OCI-LY7 (cell line): ENCODE results near the gene RTCB. TPM values are rescaled to one million over a fixed set of nuclear protein-coding genes. Genes with fewer than 3 reads are reported as not detected.

Source experiments
- BruUV-seq: library from RNA; stranded (reverse); fragments of 400-500 nt; replicated peaks from 2 replicates; lab custom pipeline; 2021; lab: Mats Ljungman, UMichigan
- CTCF ChIA-PET: fragments of 300-600 bp; sonication (Branson Sonifier 250); formaldehyde crosslinking; loops from one replicate; lab custom pipeline; 2022; ENCODE audit warnings: antibody characterized with exemption; ENCODE audit not compliant: unreplicated experiment; lab: Charles Lee
- POLR2A ChIA-PET: fragments of 300-600 bp; sonication (Branson Sonifier 250); formaldehyde crosslinking; loops from one replicate; lab custom pipeline; 2022; ENCODE audit warnings: antibody characterized with exemption; lab: Charles Lee
- DNase-seq: peaks from one replicate; pipeline ENCODE4 v3.0.0-alpha.2; 2015; ENCODE audit warnings: low spot score
- H2AFZ ChIP-seq: fragments of 200-600 bp; sonication (generic), shearing (Covaris generic); 2 replicates; pipeline ENCODE4 v1.6.1; 2014; ENCODE audit warnings: mild to moderate bottlenecking, antibody characterized with exemption, low read length, moderate library complexity
- H3K27ac ChIP-seq: fragments of 200-600 bp; sonication (generic); 2 replicates; pipeline ENCODE4 v1.5.1; 2014; ENCODE audit warnings: mixed run types, low read depth, mild to moderate bottlenecking, moderate library complexity, low read length, inconsistent platforms; ENCODE audit not compliant: poor library complexity, severe bottlenecking
- H3K36me3 ChIP-seq: fragments of 200-600 bp; sonication (generic); 2 replicates; pipeline ENCODE4 v1.6.1; 2014; ENCODE audit warnings: mild to moderate bottlenecking, antibody characterized with exemption, low read length, moderate library complexity, mixed read lengths; ENCODE audit not compliant: insufficient read depth
- H3K4me1 ChIP-seq: fragments of 200-600 bp; sonication (generic); 2 replicates; pipeline ENCODE4 v1.5.1; 2014; ENCODE audit warnings: mild to moderate bottlenecking, low read length; ENCODE audit not compliant: insufficient read depth, poor library complexity, severe bottlenecking
- H3K4me2 ChIP-seq: fragments of 200-600 bp; sonication (generic); 2 replicates; pipeline ENCODE4 v1.6.1; 2014; ENCODE audit warnings: mild to moderate bottlenecking, low read length
- H3K4me3 ChIP-seq: fragments of 200-600 bp; sonication (generic); 2 replicates; pipeline ENCODE4 v1.5.1; 2014; ENCODE audit warnings: mild to moderate bottlenecking, low read depth, low read length; ENCODE audit not compliant: poor library complexity, severe bottlenecking
- H3K79me2 ChIP-seq: fragments of 200-600 bp; sonication (generic); 2 replicates; pipeline ENCODE4 v1.6.1; 2016; ENCODE audit warnings: low read depth, mild to moderate bottlenecking, low read length, moderate library complexity, mixed read lengths; ENCODE audit not compliant: insufficient read depth
- H3K9me2 ChIP-seq: fragments of 200-600 bp; sonication (generic); 2 replicates; pipeline ENCODE4 v1.6.1; 2016; ENCODE audit warnings: mild to moderate bottlenecking, low read length, mixed read lengths; ENCODE audit not compliant: insufficient read depth
- H3K9me3 ChIP-seq: fragments of 200-600 bp; sonication (generic); 2 replicates; pipeline ENCODE4 v1.6.1; 2014; ENCODE audit warnings: mild to moderate bottlenecking, mixed run types, low read length, mixed read lengths
- H4K20me1 ChIP-seq: fragments of 200-600 bp; sonication (generic); 2 replicates; pipeline ENCODE4 v1.6.1; 2014; ENCODE audit warnings: mild to moderate bottlenecking, antibody characterized with exemption, low read length, moderate library complexity, mixed read lengths; ENCODE audit not compliant: insufficient read depth
- CTCF ChIP-seq: fragments of 200-600 bp; sonication (generic); conservative IDR thresholded peaks from 2 replicates; pipeline ENCODE4 v1.5.1; 2014; ENCODE audit warnings: mild to moderate bottlenecking, antibody characterized with exemption, low read length, moderate library complexity, mixed read lengths
- EZH2phosphoT487 ChIP-seq: fragments of 200-600 bp; sonication (generic); IDR thresholded peaks from 2 replicates; pipeline ENCODE4 v1.6.1; 2018; ENCODE audit warnings: low read depth, borderline replicate concordance, mild to moderate bottlenecking, mixed run types, antibody characterized with exemption, low read length, moderate library complexity, mixed read lengths
- intact Hi-C: fragments of 100-400 bp; cut with micrococcal nuclease; formaldehyde crosslinking; loops from one replicate; pipeline ENCODE4 v1.10.0; 2022; ENCODE audit not compliant: unreplicated experiment
- total RNA-seq, 2 experiments: library from RNA; depleted of rRNA in 1 of 2; stranded (reverse); fragments of >200 nt in 1 of 2; shearing (Covaris generic) in 1 of 2; gene quantifications; 2 replicates each; pipeline ENCODE4 v1.2.3, GENCODE V29; 2014 to 2022

The RTCB gene
- total RNA-seq, 2 experiments from 2014 or later: 29.9 to 37.2 TPM

GRCh38 chr22:32341122-32341740 lies 70.8 kb downstream of the RTCB start:
- Histone ChIP-seq H3K9me2 (no peaks in the 10 kb centered on the region), H3K79me2 (no peaks in the 10 kb centered on the region), H4K20me1 (no peaks in the 10 kb centered on the region), H2AFZ (no peak overlapping the region), H3K4me2 (no peak overlapping the region), H3K36me3 (no peaks in the 10 kb centered on the region), H3K9me3 (no peaks in the 10 kb centered on the region), H3K27ac (no peak overlapping the region), H3K4me1 (no peaks in the 10 kb centered on the region), H3K4me3 (no peak overlapping the region)
- ChIA-PET CTCF (no interaction called here), POLR2A (no interaction called here)
- intact Hi-C loops: no loop called here
- no peak for TF ChIP-seq EZH2phosphoT487
- TF ChIP-seq CTCF: no peak
- no TSS peak for BruUV-seq
- DNase-seq: no peak

- H3K4me1 ChIP-seq: no peaks in the 10 kb centered on the region
- H3K4me2 ChIP-seq: no peak overlapping the region
- TF ChIP-seq CTCF (no peak), EZH2phosphoT487 (no peak)
- H4K20me1 ChIP-seq: no peaks in the 10 kb centered on the region
- H3K79me2 ChIP-seq: no peaks in the 10 kb centered on the region
- CTCF ChIA-PET: no interaction called here
- H3K27ac ChIP-seq: no peak overlapping the region
- POLR2A ChIA-PET: no interaction called here
- H3K4me3 ChIP-seq: no peak overlapping the region
- no peaks in the 10 kb centered on the region for H3K9me2 ChIP-seq
- no peak overlapping the region for H2AFZ ChIP-seq
- BruUV-seq: no TSS peak
- no peak for DNase-seq
- no peaks in the 10 kb centered on the region for H3K9me3 ChIP-seq
- intact Hi-C loops: no loop called here
- no peaks in the 10 kb centered on the region for H3K36me3 ChIP-seq
These were observed 71.6 kb downstream of the RTCB start for GRCh38 chr22:32340411-32340810.

GRCh38 chr22:32339190-32340012 lies 72.6 kb downstream of the RTCB start:
- intact Hi-C loops: no loop called here
- BruUV-seq: no TSS peak
- no peaks in the 10 kb centered on the region for H3K36me3 ChIP-seq
- ChIA-PET CTCF (no interaction called here), POLR2A (no interaction called here)
- no peaks in the 10 kb centered on the region for H3K9me2 ChIP-seq
- DNase-seq: no peak
- no peaks in the 10 kb centered on the region for H3K79me2 ChIP-seq
- no peaks in the 10 kb centered on the region for H3K4me1 ChIP-seq
- no peak overlapping the region for H3K4me2 ChIP-seq
- H4K20me1 ChIP-seq: no peaks in the 10 kb centered on the region
- H3K27ac ChIP-seq: no peak overlapping the region
- TF ChIP-seq EZH2phosphoT487 (no peak), CTCF (no peak)
- no peaks in the 10 kb centered on the region for H3K9me3 ChIP-seq
- H2AFZ ChIP-seq: no peak overlapping the region
- H3K4me3 ChIP-seq: no peak overlapping the region
